Measurements from ENCODE around the gene SQOR.

Gene SQOR

DNA sequence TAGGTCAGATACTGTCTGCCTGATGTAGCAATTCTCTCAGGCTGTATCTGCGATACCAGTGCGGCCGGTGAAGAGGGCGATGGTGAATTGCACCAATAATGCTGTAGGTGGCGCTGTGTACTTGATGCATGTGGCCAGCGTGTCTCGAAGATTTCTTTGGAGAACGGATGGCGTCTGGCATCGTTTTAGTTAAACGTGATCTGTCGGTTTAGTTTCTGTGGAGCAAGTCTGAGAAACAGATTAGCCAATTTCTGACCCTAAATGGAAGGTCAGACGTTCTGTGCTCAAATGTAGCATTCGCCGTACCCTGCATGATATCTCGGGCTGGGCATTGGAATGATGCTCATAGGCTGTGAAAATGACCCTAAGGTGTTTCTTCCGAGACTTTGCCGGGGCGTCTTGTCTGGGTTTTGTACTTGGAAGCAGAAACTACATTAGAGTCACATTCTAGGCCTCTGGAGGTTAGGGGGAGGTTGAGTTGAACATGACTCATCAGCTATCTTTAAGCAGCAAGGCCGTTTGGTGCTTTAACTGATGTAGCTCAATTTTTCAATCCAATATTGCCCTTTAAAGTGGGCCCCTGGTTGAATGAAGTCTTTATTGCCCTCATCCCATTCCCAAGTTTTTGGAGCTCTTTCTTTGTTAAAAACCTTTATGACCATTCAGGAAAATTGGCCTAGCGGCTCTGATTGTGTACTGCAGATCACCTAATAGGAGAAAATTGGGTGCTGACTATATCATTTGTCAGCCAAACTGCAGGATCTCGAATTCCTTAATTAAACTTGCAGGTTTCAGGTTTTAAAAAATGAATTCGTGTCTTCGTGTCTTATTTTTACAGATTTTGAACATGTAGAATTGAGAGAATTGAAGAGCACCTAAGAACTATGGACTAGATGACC is 80.0 kb downstream of the SQOR start:
- DNase-seq = peak; percentile 44 to 52

DNA sequence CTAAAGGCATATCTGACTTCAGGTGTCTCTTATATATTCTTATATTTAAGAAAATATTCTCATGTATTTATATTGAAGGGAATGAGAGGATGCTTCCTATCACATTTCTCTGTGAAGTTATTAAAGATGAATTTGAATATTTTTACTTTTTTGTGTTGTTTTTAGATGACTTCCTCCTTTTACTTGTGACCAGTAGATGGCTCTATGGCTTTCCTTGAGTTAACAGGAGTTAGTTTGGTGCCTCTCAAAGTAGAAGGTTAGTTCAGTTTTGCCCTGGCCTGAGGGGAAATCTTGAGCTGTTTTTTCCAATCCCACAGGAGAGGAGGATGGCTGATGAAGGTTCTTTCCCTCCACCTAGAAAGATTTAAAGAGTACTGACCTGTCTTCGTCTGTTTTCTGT is 80.7 kb downstream of the SQOR start:
- peak in 1 of 2 donors; percentile 13 for DNase-seq

DNA sequence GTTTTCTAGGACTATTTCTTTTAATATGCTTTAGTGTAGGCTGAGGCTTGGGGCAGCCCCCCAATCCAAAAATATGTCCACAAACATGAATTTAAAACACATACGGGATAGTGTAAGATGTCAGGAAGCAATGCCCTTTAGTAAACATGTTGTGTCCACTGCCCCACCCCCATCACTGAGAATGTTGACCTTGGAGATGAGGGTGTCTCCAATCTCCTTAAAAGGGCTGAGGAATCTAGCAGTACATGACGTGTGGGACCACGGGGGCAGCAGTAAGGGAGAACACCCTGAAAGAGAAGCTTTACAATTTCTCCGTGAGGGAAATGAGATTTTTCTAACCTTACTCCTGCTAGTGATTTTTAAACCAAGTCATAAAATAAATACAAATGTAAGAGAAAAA is 84.7 kb downstream of the SQOR start:
- DNase-seq = no peak

DNA sequence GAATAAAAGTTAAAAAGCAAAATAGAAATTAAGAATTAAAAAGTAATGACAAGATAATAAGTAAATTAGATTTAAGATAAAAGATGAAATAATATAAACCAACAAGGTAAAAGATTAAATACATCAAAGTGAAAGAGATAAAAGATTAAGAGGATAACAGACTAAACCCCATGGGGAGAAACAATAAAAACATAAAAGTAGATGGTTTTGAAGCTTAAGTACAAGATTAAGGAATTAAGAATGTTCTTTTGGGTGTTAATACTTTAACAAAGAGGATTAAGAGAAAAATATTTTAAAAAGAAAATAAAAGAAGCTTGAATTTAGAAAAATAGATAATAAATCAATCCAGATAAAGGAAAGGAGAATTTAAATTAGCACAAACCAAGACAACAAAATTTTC is 85.4 kb downstream of the SQOR start:
- no peak for DNase-seq

DNA sequence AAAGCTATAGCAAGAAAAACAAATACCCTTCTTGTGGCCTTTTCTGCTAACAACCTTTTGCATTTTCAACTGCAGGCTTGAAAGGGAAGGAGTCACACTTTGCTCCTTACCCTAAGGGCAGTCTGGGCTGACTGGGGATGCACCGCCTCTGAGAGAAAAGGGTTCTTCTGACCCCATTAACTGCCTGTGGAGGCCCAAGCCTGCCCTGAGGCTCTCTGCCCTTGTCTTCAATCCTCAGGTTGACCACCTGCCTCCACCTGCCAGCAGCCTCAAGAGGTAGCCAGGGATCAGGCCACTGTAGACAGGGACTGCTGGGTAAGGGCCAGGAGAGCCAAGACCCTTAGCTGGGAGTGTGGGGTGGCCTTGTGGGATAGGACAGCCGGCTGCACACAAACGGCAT is 93.8 kb downstream of the SQOR start:
- no peak for DNase-seq

DNA sequence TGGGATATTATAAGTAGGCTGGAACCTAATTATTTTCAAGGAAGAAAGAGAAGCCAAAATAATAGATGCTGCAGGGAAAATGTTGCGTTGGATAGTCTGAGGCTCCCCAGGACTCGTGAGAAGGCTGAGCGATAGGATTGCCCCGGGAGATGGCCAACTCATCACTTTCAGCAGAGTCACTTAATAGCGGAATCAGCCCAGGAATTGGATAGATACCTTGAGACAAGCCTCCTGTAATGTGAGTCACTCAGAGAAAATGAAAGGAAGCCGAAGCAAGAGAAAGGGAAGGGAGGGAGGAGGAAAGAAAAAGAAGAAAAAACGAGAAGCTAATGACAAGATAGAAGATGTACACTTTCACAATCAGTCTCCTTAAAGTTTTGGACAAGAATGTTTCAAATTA is 94.3 kb downstream of the SQOR start:
- DNase-seq = no peak

DNA sequence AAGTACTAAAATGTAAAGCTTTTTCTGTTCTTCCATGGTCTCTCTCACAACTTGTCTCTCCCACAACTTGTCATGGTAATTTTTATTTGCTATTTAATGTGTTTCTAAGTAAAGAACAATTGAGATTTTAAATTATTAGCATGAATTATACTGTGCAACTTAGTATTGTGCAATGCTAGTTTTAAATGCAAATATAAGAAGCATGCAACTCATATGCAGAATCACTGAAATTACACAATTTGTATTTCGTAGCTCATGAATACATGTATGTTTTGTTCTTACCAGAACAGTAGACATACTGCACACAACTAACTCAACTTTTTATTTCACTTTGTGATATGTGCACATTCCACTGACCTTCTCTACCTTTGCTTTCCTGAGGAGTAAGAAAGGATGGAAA is 96.5 kb downstream of the SQOR start:
- no peak for DNase-seq

DNA sequence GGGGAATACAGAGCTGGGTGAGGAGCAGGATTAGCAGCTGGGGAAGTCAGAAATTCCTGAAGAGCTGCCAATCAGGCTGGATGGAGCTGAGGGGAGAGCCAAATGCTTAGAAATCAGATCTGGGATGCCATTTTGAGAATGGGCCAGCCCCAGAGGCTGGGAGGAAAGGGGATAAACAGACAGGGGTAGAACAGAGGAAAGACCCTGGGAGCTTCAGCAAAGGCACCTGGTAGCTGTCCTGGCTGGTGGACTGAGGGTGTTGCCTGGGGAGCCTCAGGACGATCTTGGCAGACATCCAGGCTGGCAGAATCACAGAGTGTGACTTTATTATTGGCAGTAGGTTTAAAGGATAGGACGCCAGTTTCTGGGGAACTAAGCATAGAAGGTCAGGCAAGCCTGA is 97.8 kb downstream of the SQOR start:
- no peak for DNase-seq

DNA sequence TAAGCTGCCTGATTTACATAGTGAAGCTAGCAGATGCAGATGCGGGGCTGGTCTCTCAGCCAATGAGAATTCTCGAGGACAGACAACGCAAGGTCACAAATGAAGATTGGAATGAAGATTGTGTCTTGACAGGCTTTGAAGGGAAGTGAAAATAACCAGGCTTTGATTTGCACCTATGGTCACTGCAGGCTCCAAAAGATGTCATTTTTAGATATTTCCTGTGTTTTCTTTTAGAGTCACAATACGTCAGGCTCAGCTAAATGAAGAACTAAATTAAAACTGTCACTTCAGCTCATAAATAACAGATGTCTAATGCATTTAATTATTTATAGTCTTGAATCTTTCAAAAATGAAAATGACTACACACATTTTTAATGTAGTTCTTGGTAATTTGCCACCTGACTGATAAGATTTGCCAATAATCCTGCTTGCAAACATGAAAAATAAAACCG is 99.5 kb downstream of the SQOR start:
- no peak for DNase-seq
